ENCODE results near the gene ADCYAP1R1.

Gene ADCYAP1R1

GRCh38 chr7:31160941-31161340 lies 108.8 kb downstream of the ADCYAP1R1 start:
- Histone ChIP-seq H3K4me3 (ENCODE audit: low read length) (no peak overlapping the region), H3K36me3 (ENCODE audit: control insufficient read depth, low read length) (no peaks in the 10 kb centered on the region), H3K9me2 (replicated peaks; ENCODE audit: control insufficient read depth, low read length) (no peaks in the 10 kb centered on the region), H3K9me3 (ENCODE audit: control insufficient read depth, insufficient read depth, low read length) (no peaks in the 10 kb centered on the region), H3K79me2 (ENCODE audit: control insufficient read depth, low read length) (no peaks in the 10 kb centered on the region), H3K4me1 (ENCODE audit: control insufficient read depth, low read length) (no peaks in the 10 kb centered on the region), H4K20me1 (ENCODE audit: control insufficient read depth, insufficient read depth, low read depth, low read length) (no peaks in the 10 kb centered on the region), H3F3A (ENCODE audit: control insufficient read depth, insufficient read depth) (no peaks in the 10 kb centered on the region), H3K27ac (ENCODE audit: low read depth, low read length) (no peak overlapping the region), H3K27me3 (ENCODE audit: control insufficient read depth, low read length) (peaks cover 2% of the 10 kb centered on the region; the same call in 1 of the 2 replicates), H3K4me2 (ENCODE audit: low read length) (no peak overlapping the region)
- TF ChIP-seq EZH2phosphoT487 (IDR thresholded peaks at IDR 0.05; ENCODE audit: borderline replicate concordance, low read length), result no peak
- no peak for TF ChIP-seq CTCF (IDR thresholded peaks at IDR 0.05; ENCODE audit: low read depth, low read length, poor library complexity, severe bottlenecking)

Measured in DOHH2 (cell line).